Endothelial cell of umbilical vein (primary cell): ENCODE results near the gene PTCH1. TPM values are rescaled to one million over a fixed set of nuclear protein-coding genes. Genes with fewer than 3 reads are reported as not detected.

ENCODE experiments used
- BruUV-seq: library from RNA; stranded (reverse); fragments of 400-500 nt; replicated peaks from 2 replicates; lab custom pipeline; 2021; lab: Mats Ljungman, UMichigan
- CTCF ChIA-PET: fragments of 300-600, 350-600 bp; sonication (Branson Sonifier 250); formaldehyde crosslinking; loops from one replicate; lab custom pipeline; 2021; ENCODE audit warnings: antibody characterized with exemption, inconsistent platforms; lab: Charles Lee
- POLR2A ChIA-PET: fragments of 300-600, 350-600 bp; sonication (Branson Sonifier 250); formaldehyde crosslinking; loops from one replicate; lab custom pipeline; 2021; ENCODE audit warnings: antibody characterized with exemption, inconsistent platforms; lab: Charles Lee
- DNase-seq: peaks from one replicate; pipeline ENCODE4 v3.0.0-alpha.2; 2011; ENCODE audit warnings: low read depth, low spot score
- FAIRE-seq: peaks from 2 replicates; lab custom pipeline; 2011; peaks lifted over from hg19 to GRCh38; lab: Jason Lieb, UNC
- H2AFZ ChIP-seq: 2 replicates; pipeline ENCODE4 v1.6.0; 2012; ENCODE audit warnings: low read depth, low read length, control low read depth, inconsistent platforms
- H3K27ac ChIP-seq: 2 replicates; pipeline ENCODE4 v1.5.1; 2011; ENCODE audit warnings: low read depth, mild to moderate bottlenecking, control low read depth, low read length, moderate library complexity; ENCODE audit not compliant: insufficient read depth
- H3K27me3 ChIP-seq, 2 experiments: 2 replicates each; pipeline versions ENCODE4 v1.6.0 to v1.6.1; 2011; ENCODE audit warnings: low read length in 2 of 2, mixed read lengths in 1 of 2; ENCODE audit not compliant: control insufficient read depth in 2 of 2, insufficient read depth in 2 of 2
- H3K36me3 ChIP-seq, 2 experiments: 2 replicates in 1 of 2; 3 replicates in 1 of 2; pipeline ENCODE4 v1.5.1; 2011; ENCODE audit warnings: low read length in 2 of 2, mild to moderate bottlenecking in 1 of 2, moderate library complexity in 1 of 2; ENCODE audit not compliant: control insufficient read depth in 2 of 2, insufficient read depth in 2 of 2; ENCODE audit errors: extremely low read depth in 1 of 2
- H3K4me1 ChIP-seq: 3 replicates; pipeline ENCODE4 v1.5.1; 2011; ENCODE audit warnings: mild to moderate bottlenecking, low read length; ENCODE audit not compliant: control insufficient read depth, insufficient read depth; ENCODE audit errors: extremely low read depth
- H3K4me2 ChIP-seq: 2 replicates; pipeline ENCODE4 v1.6.1; 2011; ENCODE audit warnings: low read length, control low read depth, mixed read lengths; ENCODE audit not compliant: insufficient read depth
- H3K4me3 ChIP-seq, 3 experiments: fragments of 200-600 bp in 1 of 3; sonication (generic), shearing (Covaris generic) in 1 of 3; replicated peaks in 1 of 3; 2 replicates each; pipeline ENCODE4 v1.5.1; 2011 to 2016; ENCODE audit warnings: control low read depth in 3 of 3, low read length in 3 of 3, mild to moderate bottlenecking in 2 of 3, inconsistent platforms in 1 of 3, low read depth in 1 of 3, moderate library complexity in 1 of 3; ENCODE audit not compliant: insufficient read depth in 1 of 3
- H3K79me2 ChIP-seq: 2 replicates; pipeline ENCODE4 v1.6.0; 2012; ENCODE audit warnings: low read length, inconsistent platforms; ENCODE audit not compliant: control insufficient read depth, insufficient read depth
- H3K9ac ChIP-seq: replicated peaks from 2 replicates; pipeline ENCODE3; 2011; ENCODE audit warnings: low read length, control low read depth; ENCODE audit not compliant: insufficient read depth; ENCODE audit errors: extremely low read depth
- H3K9me1 ChIP-seq: replicated peaks from 3 replicates; pipeline ENCODE4 v1.6.0; 2011; ENCODE audit warnings: mild to moderate bottlenecking, low read length; ENCODE audit not compliant: control insufficient read depth, insufficient read depth; ENCODE audit errors: extremely low read depth
- H3K9me3 ChIP-seq: replicated peaks from 2 replicates; pipeline ENCODE4 v1.5.1; 2012; ENCODE audit warnings: low read length, inconsistent platforms; ENCODE audit not compliant: control insufficient read depth, insufficient read depth
- H4K20me1 ChIP-seq: replicated peaks from 2 replicates; pipeline ENCODE3; 2011; ENCODE audit warnings: mild to moderate bottlenecking, low read length; ENCODE audit not compliant: control insufficient read depth, insufficient read depth; ENCODE audit errors: extremely low read depth
- EZH2 ChIP-seq: IDR thresholded peaks from 2 replicates; pipeline ENCODE4 v1.6.1; 2012; ENCODE audit warnings: borderline replicate concordance, low read depth, mild to moderate bottlenecking, moderate library complexity, low read length, inconsistent platforms; ENCODE audit not compliant: severe bottlenecking
- FOS ChIP-seq: IDR thresholded peaks from 2 replicates; pipeline ENCODE4 v1.6.1; 2011; ENCODE audit warnings: mild to moderate bottlenecking, low read length, moderate library complexity, borderline replicate concordance; ENCODE audit not compliant: insufficient read depth
- GATA2 ChIP-seq: IDR thresholded peaks from 2 replicates; pipeline ENCODE4 v1.7.0; 2011; ENCODE audit warnings: low read depth, mild to moderate bottlenecking, moderate library complexity, mixed read lengths, low read length; ENCODE audit not compliant: insufficient read length, insufficient read depth
- JUN ChIP-seq: IDR thresholded peaks from 2 replicates; pipeline ENCODE4 v1.6.1; 2011; ENCODE audit warnings: borderline replicate concordance, low read depth; ENCODE audit not compliant: insufficient read length, insufficient read depth
- MYC ChIP-seq: IDR thresholded peaks from one replicate; pipeline ENCODE4 v1.6.1; 2011; ENCODE audit warnings: mild to moderate bottlenecking, low read depth, low read length
- POLR2A ChIP-seq: IDR thresholded peaks from 2 replicates; pipeline ENCODE4 v1.6.1; 2012; ENCODE audit warnings: low read depth, mild to moderate bottlenecking, control low read depth, low read length
- POLR2AphosphoS5 ChIP-seq: IDR thresholded peaks from 2 replicates; pipeline ENCODE4 v1.6.1; 2012; ENCODE audit warnings: low read depth, mild to moderate bottlenecking, control low read depth, low read length, moderate library complexity; ENCODE audit not compliant: insufficient read depth
- dilution Hi-C: fragments of 300-500 bp; cut with MboI; formaldehyde crosslinking; loops from one replicate; pipeline ENCODE4 v1.15.0; 2019; ENCODE audit warnings: low sequenced_read_pairs; ENCODE audit not compliant: extremely low pct_ligation_motif_present
- intact Hi-C: fragments of 100-400 bp; cut with micrococcal nuclease; formaldehyde crosslinking; loops from one replicate; pipeline ENCODE4 v1.10.0; 2022
- polyA plus RNA-seq, 4 experiments: library from polyadenylated mRNA; depleted of rRNA in 3 of 4; stranded (reverse) in 3 of 4; unstranded in 1 of 4; fragments of >200 nt; gene quantifications; 2 replicates each; pipeline versions ENCODE4 v1.2.1 to v1.2.3, GENCODE V29; 2011 to 2012; ENCODE audit warnings: missing spikeins in 1 of 4
- total RNA-seq: library from RNA; stranded (reverse); gene quantifications from 2 replicates; pipeline ENCODE4 v1.2.3, GENCODE V29; 2021
- TF ChIP-seq, protein P1 (sequence below): IDR thresholded peaks from 2 replicates; pipeline ENCODE4 v1.6.1; 2011; ENCODE audit not compliant: insufficient read depth, insufficient read length
- TF ChIP-seq, protein P2 (sequence below), 2 donors: IDR thresholded peaks; 1 replicate in 1 of 2; 2 replicates in 1 of 2; pipeline ENCODE4 v1.5.1; 2011; ENCODE audit warnings: low read length in 2 of 2, mild to moderate bottlenecking in 2 of 2, moderate library complexity in 2 of 2, control low read depth in 1 of 2, inconsistent platforms in 1 of 2, low read depth in 1 of 2; ENCODE audit not compliant: insufficient read depth in 1 of 2; ENCODE audit errors: extremely low read depth in 1 of 2

The PTCH1 gene
- total and polyA plus RNA-seq, 2 donors (not counting 3 experiments of a cell fraction or from before 2014, with no cell fraction given) = 3.9 to 12.1 TPM

DNA sequence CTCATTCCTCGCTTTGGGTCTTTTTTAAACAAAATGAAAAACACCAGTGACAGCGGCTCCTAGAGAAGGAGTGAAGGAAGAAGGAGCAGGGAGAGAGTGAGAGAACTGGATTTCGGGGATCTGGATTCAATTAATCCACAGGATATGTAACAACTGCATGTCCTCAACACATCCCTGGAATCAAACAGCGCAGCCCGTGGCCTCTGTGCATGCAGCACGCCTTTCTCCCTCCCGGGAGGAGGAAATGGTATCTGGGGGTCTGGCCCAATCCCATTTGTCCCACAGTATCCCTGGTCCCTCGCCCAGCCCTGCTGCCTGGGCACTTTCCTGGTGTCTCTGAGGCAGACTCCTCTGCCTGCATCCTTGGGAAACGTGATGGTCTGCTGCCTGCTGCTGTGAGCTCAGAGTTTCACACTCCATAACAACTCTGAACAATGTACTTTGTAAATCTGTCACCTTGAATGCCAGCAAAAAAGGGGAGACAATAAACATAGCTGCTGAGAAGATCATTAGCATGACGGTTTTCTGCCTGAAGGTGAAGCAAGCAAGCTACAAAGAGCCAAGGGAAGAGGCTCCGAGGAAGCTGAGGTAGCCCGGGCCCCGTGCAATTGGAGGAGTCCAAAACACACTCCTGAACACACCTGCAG lies 56.1 kb downstream of the PTCH1 start:
- Histone ChIP-seq H4K20me1 (no peaks in the 10 kb centered on the region), H3K9me1 (no peaks in the 10 kb centered on the region), H3K9ac (no peak overlapping the region), H3K4me3 (no peak overlapping the region), H3K9me3 (no peaks in the 10 kb centered on the region), H3K4me2 (no peak overlapping the region), H3K27me3 (no peaks in the 10 kb centered on the region), H3K27ac (no peak overlapping the region), H3K79me2 (no peaks in the 10 kb centered on the region), H3K4me1 (peaks cover 9% of the 10 kb centered on the region), H2AFZ (no peak overlapping the region), H3K36me3 (peaks cover 0 to 4% of the 10 kb centered on the region in 2 experiments)
- ChIA-PET CTCF (no interaction called here), POLR2A (no interaction called here)
- no TSS peak for BruUV-seq
- dilution Hi-C loops = no loop called here
- intact Hi-C loops = no loop called here
- no peak for DNase-seq
- FAIRE-seq = no peak
- TF ChIP-seq JUN (no peak), GATA2 (no peak), EZH2 (no peak), POLR2AphosphoS5 (no peak), POLR2A (no peak), MYC (no peak), FOS (no peak)
- TF ChIP-seq, protein P1, sequence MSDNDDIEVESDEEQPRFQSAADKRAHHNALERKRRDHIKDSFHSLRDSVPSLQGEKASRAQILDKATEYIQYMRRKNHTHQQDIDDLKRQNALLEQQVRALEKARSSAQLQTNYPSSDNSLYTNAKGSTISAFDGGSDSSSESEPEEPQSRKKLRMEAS = no peak
- TF ChIP-seq, protein P2, sequence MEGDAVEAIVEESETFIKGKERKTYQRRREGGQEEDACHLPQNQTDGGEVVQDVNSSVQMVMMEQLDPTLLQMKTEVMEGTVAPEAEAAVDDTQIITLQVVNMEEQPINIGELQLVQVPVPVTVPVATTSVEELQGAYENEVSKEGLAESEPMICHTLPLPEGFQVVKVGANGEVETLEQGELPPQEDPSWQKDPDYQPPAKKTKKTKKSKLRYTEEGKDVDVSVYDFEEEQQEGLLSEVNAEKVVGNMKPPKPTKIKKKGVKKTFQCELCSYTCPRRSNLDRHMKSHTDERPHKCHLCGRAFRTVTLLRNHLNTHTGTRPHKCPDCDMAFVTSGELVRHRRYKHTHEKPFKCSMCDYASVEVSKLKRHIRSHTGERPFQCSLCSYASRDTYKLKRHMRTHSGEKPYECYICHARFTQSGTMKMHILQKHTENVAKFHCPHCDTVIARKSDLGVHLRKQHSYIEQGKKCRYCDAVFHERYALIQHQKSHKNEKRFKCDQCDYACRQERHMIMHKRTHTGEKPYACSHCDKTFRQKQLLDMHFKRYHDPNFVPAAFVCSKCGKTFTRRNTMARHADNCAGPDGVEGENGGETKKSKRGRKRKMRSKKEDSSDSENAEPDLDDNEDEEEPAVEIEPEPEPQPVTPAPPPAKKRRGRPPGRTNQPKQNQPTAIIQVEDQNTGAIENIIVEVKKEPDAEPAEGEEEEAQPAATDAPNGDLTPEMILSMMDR (IDR thresholded peaks at IDR 0.05; ENCODE audit: extremely low read depth in 1 of 2, insufficient read depth in 1 of 2, low read depth in 1 of 2, low read length in 2 of 2) = no peak
